HCT116 (cell line): ENCODE measurements around the gene SUFU. TPM values are rescaled to one million over a fixed set of nuclear protein-coding genes. Genes with fewer than 3 reads are reported as not detected.

ENCODE experiments used
- ATAC-seq: fragments of 200-7000 bp; cut with Tn5 transposase; 2 replicates; pipeline ENCODE4 v1.9.1; 2020; ENCODE audit warnings: mild to moderate bottlenecking, moderate library complexity
- BruUV-seq: library from RNA; stranded (reverse); fragments of 400-500 nt; replicated peaks from 2 replicates; lab custom pipeline; 2021; lab: Mats Ljungman, UMichigan
- CTCF ChIA-PET: fragments of 300-600 bp; sonication (Branson Sonifier 250); formaldehyde crosslinking; loops from one replicate; lab custom pipeline; 2021; ENCODE audit warnings: antibody characterized with exemption; lab: Charles Lee
- POLR2A ChIA-PET: fragments of 300-600, 350-600 bp; sonication (Branson Sonifier 250); formaldehyde crosslinking; loops from one replicate; lab custom pipeline; 2021; ENCODE audit warnings: antibody characterized with exemption; lab: Charles Lee
- RAD21 ChIA-PET, 2 experiments: fragments of 300-600 bp; sonication (Branson Sonifier 250); formaldehyde crosslinking; loops; one replicate each; lab custom pipeline; 2023; ENCODE audit warnings: low total read pairs in 2 of 2; ENCODE audit not compliant: uncharacterized antibody in 2 of 2, unreplicated experiment in 2 of 2, low non-redundant PET in 1 of 2; lab: Charles Lee
- DNase-seq: peaks from one replicate; pipeline ENCODE4 v3.0.0-alpha.2; 2010; ENCODE audit warnings: low read depth, low spot score
- H2AFZ ChIP-seq: fragments of 200-600 bp; shearing (Covaris generic), sonication (generic); 2 replicates; pipeline ENCODE4 v1.6.1; 2017; ENCODE audit warnings: low read depth, mixed run types, mixed read lengths, antibody characterized with exemption, low read length; ENCODE audit not compliant: poor library complexity, severe bottlenecking
- H3K27ac ChIP-seq: 2 replicates; pipeline ENCODE4 v1.5.1; 2012; ENCODE audit warnings: low read depth, low read length
- H3K27me3 ChIP-seq: fragments of 200-600 bp; sonication (generic); 2 replicates; pipeline ENCODE4 v1.6.1; 2016; ENCODE audit warnings: mixed run types, low read length, mixed read lengths; ENCODE audit not compliant: insufficient read depth
- H3K36me3 ChIP-seq, 2 experiments: fragments of 200-500 bp in 1 of 2; fragments of 200-600 bp in 1 of 2; sonication (Bioruptor generic) in 1 of 2; sonication (generic) in 1 of 2; 2 replicates each; pipeline versions ENCODE4 v1.5.1 to v1.6.1; 2014 to 2016; ENCODE audit warnings: low read length in 2 of 2, inconsistent platforms in 1 of 2, mixed read lengths in 1 of 2, mixed run types in 1 of 2; ENCODE audit not compliant: insufficient read depth in 2 of 2, control insufficient read depth in 1 of 2
- H3K4me1 ChIP-seq, 2 experiments: fragments of 200-600 bp in 1 of 2; sonication (generic) in 1 of 2; 2 replicates each; pipeline versions ENCODE4 v1.5.1 to v1.6.1; 2012 to 2017; ENCODE audit warnings: low read length in 2 of 2, inconsistent platforms in 1 of 2, mild to moderate bottlenecking in 1 of 2, mixed read lengths in 1 of 2, mixed run types in 1 of 2, moderate library complexity in 1 of 2; ENCODE audit not compliant: insufficient read depth in 2 of 2, control insufficient read depth in 1 of 2
- H3K4me2 ChIP-seq: fragments of 200-600 bp; sonication (generic); 2 replicates; pipeline ENCODE4 v1.6.1; 2017; ENCODE audit warnings: mixed run types, low read length, mixed read lengths
- H3K4me3 ChIP-seq, 2 experiments: fragments of 200-600 bp in 1 of 2; sonication (generic) in 1 of 2; replicated peaks in 1 of 2; 2 replicates each; pipeline ENCODE4 v1.5.1; 2011 to 2016; ENCODE audit warnings: low read length in 2 of 2, control low read depth in 1 of 2, low read depth in 1 of 2, mild to moderate bottlenecking in 1 of 2, mixed read lengths in 1 of 2, mixed run types in 1 of 2
- H3K79me2 ChIP-seq: fragments of 200-600 bp; sonication (generic); 2 replicates; pipeline ENCODE4 v1.6.1; 2017; ENCODE audit warnings: mild to moderate bottlenecking, mixed run types, low read length, moderate library complexity, mixed read lengths; ENCODE audit not compliant: insufficient read depth
- H3K9ac ChIP-seq: fragments of 200-600 bp; sonication (generic); 2 replicates; pipeline ENCODE4 v1.6.1; 2016; ENCODE audit warnings: low read length, mixed read lengths
- H3K9me2 ChIP-seq: fragments of 200-600 bp; sonication (generic), shearing (Covaris generic); 2 replicates; pipeline ENCODE4 v1.6.1; 2017; ENCODE audit warnings: mixed run types, mild to moderate bottlenecking, moderate library complexity; ENCODE audit not compliant: insufficient read depth
- H3K9me3 ChIP-seq, 2 experiments: fragments of 200-500 bp in 1 of 2; fragments of 200-600 bp in 1 of 2; sonication (Bioruptor generic) in 1 of 2; sonication (generic) in 1 of 2; 2 replicates each; pipeline ENCODE4 v1.6.1; 2014 to 2017; ENCODE audit warnings: low read length in 2 of 2, mixed read lengths in 2 of 2, inconsistent platforms in 1 of 2, low read depth in 1 of 2, mild to moderate bottlenecking in 1 of 2, mixed run types in 1 of 2, moderate library complexity in 1 of 2; ENCODE audit not compliant: control insufficient read depth in 1 of 2, insufficient read depth in 1 of 2
- H4K20me1 ChIP-seq: fragments of 200-600 bp; sonication (generic), shearing (Covaris generic); 2 replicates; pipeline ENCODE4 v1.6.1; 2017; ENCODE audit warnings: mixed run types, mild to moderate bottlenecking, moderate library complexity; ENCODE audit not compliant: insufficient read depth
- CBX3 ChIP-seq: IDR thresholded peaks from 2 replicates; pipeline ENCODE4 v1.6.1; 2012; ENCODE audit warnings: low read depth
- ELF1 ChIP-seq: IDR thresholded peaks from 2 replicates; pipeline ENCODE4 v1.6.1; 2012; ENCODE audit warnings: low read depth, borderline replicate concordance
- JUND ChIP-seq: IDR thresholded peaks from 2 replicates; pipeline ENCODE4 v1.6.1; 2012
- SP1 ChIP-seq: IDR thresholded peaks from 2 replicates; pipeline ENCODE4 v1.6.1; 2012; ENCODE audit warnings: low read depth
- YY1 ChIP-seq: IDR thresholded peaks from 2 replicates; pipeline ENCODE4 v1.6.1; 2011; ENCODE audit warnings: low read length, low read depth, moderate library complexity, mild to moderate bottlenecking; ENCODE audit not compliant: insufficient replicate concordance; ENCODE audit errors: extremely low read depth
- intact Hi-C: fragments of 100-400 bp; cut with micrococcal nuclease; formaldehyde crosslinking; loops from 2 replicates; pipeline ENCODE4 v1.10.0; 2022
- total RNA-seq: library from RNA; stranded (reverse); gene quantifications from one replicate; pipeline ENCODE4 v1.2.1, GENCODE V29; 2021; ENCODE audit not compliant: unreplicated experiment
- TF ChIP-seq, protein P1 (sequence below), 3 experiments: fragments of 200-600 bp in 1 of 3; sonication (generic) in 1 of 3; IDR thresholded peaks in 2 of 3; conservative IDR thresholded peaks in 1 of 3; 2 replicates each; pipeline ENCODE4 v1.5.1; 2012 to 2017; ENCODE audit warnings: low read depth in 2 of 3, low read length in 2 of 3, antibody characterized with exemption in 1 of 3, borderline replicate concordance in 1 of 3, control low read depth in 1 of 3, mild to moderate bottlenecking in 1 of 3, mixed read lengths in 1 of 3, mixed run types in 1 of 3, moderate library complexity in 1 of 3; ENCODE audit not compliant: insufficient read depth in 1 of 3
- TF ChIP-seq, protein P2 (sequence below): IDR thresholded peaks from 2 replicates; pipeline ENCODE4 v1.6.1; 2012
- TF ChIP-seq, protein P3 (sequence below): IDR thresholded peaks from 2 replicates; pipeline ENCODE4 v1.6.1; 2011; ENCODE audit warnings: mild to moderate bottlenecking, low read length, moderate library complexity; ENCODE audit not compliant: insufficient replicate concordance; ENCODE audit errors: extremely low read depth
- TF ChIP-seq, protein P4 (sequence below): IDR thresholded peaks from 2 replicates; pipeline ENCODE4 v1.6.1; 2012

SUFU gene
- total RNA-seq, 1 experiment from 2014 or later = 18.8 TPM

DNA sequence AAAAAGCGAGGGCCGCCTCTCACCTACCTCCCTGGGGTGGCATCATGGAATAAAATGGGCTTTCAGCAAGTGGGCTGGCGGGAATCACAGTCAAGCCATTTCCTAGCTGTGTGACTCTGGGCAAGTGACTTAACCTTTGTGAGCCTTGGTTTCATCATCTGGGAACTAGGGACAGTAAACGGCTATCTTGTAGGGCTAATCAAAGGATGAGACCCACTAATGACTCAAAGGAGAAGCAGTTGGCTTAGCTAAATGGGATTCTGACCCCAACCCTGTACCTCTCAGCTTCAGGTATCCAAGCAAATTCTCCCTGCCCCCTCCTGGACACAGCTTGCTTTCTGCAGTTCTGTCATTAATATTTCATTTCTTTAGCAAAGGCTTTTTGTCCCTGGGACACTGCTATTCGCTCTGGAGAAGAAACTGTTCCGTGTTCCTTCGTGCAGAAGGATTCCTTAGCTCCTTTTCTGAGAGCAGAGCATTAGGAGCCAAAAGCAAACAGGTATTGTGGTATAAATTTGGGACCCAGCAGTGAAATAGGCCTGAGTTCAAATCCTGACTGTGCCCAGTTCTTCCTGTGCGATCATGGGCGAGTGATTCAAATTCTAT is 166.4 kb downstream of the SUFU start:
- Histone ChIP-seq H3K79me2 (no peaks in the 10 kb centered on the region), H3K4me2 (peak overlapping the region; percentile 55), H3K4me1 (peaks cover 13 to 23% of the 10 kb centered on the region in 2 experiments), H3K9me2 (no peaks in the 10 kb centered on the region), H3K4me3 (no peak overlapping the region), H3K36me3 (no peaks in the 10 kb centered on the region), H4K20me1 (no peaks in the 10 kb centered on the region), H3K27me3 (no peaks in the 10 kb centered on the region), H2AFZ (no peak overlapping the region), H3K27ac (peak overlapping the region; percentile 1; the same call in 1 of the 2 replicates), H3K9ac (peak overlapping the region; percentile 31; the same call in 1 of the 2 replicates), H3K9me3 (no peaks in the 10 kb centered on the region)
- POLR2A ChIA-PET = interaction anchor here (1.1 to 1.3 kb wide), 2 partner anchors 15 to 24 kb away, joined by 3 read pairs; no protein-coding TSS in a partner anchor
- DNase-seq (no peak), ATAC-seq (peak; percentile 8; the same call in 1 of the 2 replicates)
- CTCF ChIA-PET = interaction anchor here (0.7 to 3.8 kb wide), 12 partner anchors 8 to 440 kb away, joined by 3 to 40 read pairs (median 4); partner anchors contain the start of genes ARL3, SFXN2 and TRIM8
- TF ChIP-seq JUND = no peak
- TF ChIP-seq, protein P1, sequence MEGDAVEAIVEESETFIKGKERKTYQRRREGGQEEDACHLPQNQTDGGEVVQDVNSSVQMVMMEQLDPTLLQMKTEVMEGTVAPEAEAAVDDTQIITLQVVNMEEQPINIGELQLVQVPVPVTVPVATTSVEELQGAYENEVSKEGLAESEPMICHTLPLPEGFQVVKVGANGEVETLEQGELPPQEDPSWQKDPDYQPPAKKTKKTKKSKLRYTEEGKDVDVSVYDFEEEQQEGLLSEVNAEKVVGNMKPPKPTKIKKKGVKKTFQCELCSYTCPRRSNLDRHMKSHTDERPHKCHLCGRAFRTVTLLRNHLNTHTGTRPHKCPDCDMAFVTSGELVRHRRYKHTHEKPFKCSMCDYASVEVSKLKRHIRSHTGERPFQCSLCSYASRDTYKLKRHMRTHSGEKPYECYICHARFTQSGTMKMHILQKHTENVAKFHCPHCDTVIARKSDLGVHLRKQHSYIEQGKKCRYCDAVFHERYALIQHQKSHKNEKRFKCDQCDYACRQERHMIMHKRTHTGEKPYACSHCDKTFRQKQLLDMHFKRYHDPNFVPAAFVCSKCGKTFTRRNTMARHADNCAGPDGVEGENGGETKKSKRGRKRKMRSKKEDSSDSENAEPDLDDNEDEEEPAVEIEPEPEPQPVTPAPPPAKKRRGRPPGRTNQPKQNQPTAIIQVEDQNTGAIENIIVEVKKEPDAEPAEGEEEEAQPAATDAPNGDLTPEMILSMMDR (IDR thresholded peaks at IDR 0.05 in 2 of 3, conservative IDR thresholded peaks at IDR 0.05 in 1 of 3; ENCODE audit: borderline replicate concordance in 1 of 3, insufficient read depth in 1 of 3, low read depth in 2 of 3, low read length in 2 of 3) = peak in 1 of 3 experiments; percentile 1; a peak in 1 of 6 replicates
- intact Hi-C loops = no loop called here
- RAD21 ChIA-PET = interaction anchor here in 1 of 2 experiments (1.1 kb wide), 1 partner anchor 25 kb away, joined by 9 read pairs; no protein-coding TSS in a partner anchor
- BruUV-seq = no TSS peak

DNA sequence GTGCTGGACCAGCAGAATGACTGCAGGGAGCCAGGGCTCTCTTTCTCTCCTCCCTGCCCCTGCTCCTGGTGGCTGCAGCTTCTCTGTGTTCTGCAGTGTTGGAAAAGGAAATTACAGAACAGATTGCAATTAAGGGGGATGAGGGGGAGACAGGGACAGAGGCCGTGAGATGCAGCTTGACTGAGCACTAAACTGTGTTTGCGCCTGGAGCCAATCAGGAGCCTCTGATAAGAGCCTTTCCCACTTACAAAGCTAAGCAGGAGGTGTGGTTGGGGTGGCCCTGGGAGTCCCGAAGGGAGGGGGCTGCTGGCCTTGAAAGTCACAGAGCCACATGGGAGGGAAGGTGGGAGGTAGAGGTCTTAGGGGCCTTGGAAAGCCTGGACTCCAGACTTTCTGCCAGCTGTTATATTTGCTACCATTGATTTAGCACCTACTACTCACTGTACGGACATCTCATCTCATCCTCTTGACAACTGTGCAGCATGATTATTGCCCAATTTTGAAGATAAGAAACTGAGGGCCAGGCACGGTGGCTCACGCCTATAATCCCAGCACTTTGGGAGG is 167.2 kb downstream of the SUFU start:
- Histone ChIP-seq H3K79me2 (no peaks in the 10 kb centered on the region), H3K27ac (no peak overlapping the region), H3K4me3 (no peak overlapping the region), H3K9ac (no peak overlapping the region), H3K4me1 (peaks cover 13 to 21% of the 10 kb centered on the region in 2 experiments), H3K4me2 (no peak overlapping the region), H3K27me3 (no peaks in the 10 kb centered on the region), H3K36me3 (no peaks in the 10 kb centered on the region), H4K20me1 (no peaks in the 10 kb centered on the region), H3K9me3 (no peaks in the 10 kb centered on the region), H2AFZ (no peak overlapping the region), H3K9me2 (no peaks in the 10 kb centered on the region)
- CTCF ChIA-PET = interaction anchor here (0.9 to 3.8 kb wide), 5 partner anchors 8 to 87 kb away, joined by 3 to 40 read pairs (median 5); partner anchors contain the start of gene TRIM8
- DNase-seq (no peak), ATAC-seq (no peak)
- intact Hi-C loops = no loop called here
- TF ChIP-seq, protein P2, sequence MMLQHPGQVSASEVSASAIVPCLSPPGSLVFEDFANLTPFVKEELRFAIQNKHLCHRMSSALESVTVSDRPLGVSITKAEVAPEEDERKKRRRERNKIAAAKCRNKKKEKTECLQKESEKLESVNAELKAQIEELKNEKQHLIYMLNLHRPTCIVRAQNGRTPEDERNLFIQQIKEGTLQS = no peak
- no peak for TF ChIP-seq YY1
- no peak for TF ChIP-seq SP1
- no peak for TF ChIP-seq CBX3
- no peak for TF ChIP-seq ELF1
- TF ChIP-seq, protein P3, sequence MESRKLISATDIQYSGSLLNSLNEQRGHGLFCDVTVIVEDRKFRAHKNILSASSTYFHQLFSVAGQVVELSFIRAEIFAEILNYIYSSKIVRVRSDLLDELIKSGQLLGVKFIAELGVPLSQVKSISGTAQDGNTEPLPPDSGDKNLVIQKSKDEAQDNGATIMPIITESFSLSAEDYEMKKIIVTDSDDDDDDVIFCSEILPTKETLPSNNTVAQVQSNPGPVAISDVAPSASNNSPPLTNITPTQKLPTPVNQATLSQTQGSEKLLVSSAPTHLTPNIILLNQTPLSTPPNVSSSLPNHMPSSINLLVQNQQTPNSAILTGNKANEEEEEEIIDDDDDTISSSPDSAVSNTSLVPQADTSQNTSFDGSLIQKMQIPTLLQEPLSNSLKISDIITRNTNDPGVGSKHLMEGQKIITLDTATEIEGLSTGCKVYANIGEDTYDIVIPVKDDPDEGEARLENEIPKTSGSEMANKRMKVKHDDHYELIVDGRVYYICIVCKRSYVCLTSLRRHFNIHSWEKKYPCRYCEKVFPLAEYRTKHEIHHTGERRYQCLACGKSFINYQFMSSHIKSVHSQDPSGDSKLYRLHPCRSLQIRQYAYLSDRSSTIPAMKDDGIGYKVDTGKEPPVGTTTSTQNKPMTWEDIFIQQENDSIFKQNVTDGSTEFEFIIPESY = no peak
- TF ChIP-seq, protein P4, sequence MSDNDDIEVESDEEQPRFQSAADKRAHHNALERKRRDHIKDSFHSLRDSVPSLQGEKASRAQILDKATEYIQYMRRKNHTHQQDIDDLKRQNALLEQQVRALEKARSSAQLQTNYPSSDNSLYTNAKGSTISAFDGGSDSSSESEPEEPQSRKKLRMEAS = no peak
- BruUV-seq = no TSS peak
- POLR2A ChIA-PET = no interaction called here
- RAD21 ChIA-PET = no interaction called here
